GM18861 (cell line): Measurements from ENCODE around the gene HMBS.
A peak's percentile ranks its signal among the peaks of the same experiment; 100 is the strongest.
"Not testable (repeated sequence)": the region's sequence is repeated elsewhere in the genome, so short reads cannot be mapped to it uniquely, and the experiment has no call there.

Experiments used
- ATAC-seq: cut with Tn5 transposase; IDR thresholded peaks from one replicate; pipeline ENCODE4 v1.9.1; 2021; ENCODE audit not compliant: unreplicated experiment

The HMBS gene

GRCh38 chr11:119100994-119101758 lies 16.5 kb downstream of the HMBS start:
- peak; percentile 7 for ATAC-seq

- peak; percentile 63 for ATAC-seq
Observed at GRCh38 chr11:119101759-119102423, 17.2 kb downstream of the HMBS start, which contains the start of gene DPAGT1. TSS of gene DPAGT1 (minus strand) at chr11:119101853. CDS start at chr11:119101655, 198 bp downstream.

GRCh38 chr11:119103161-119103664 lies 18.5 kb downstream of the HMBS start:
- not testable (repeated sequence) for ATAC-seq

GRCh38 chr11:119103793-119104192 lies 19.1 kb downstream of the HMBS start:
- no peak for ATAC-seq

GRCh38 chr11:119106564-119107537 lies 22.2 kb downstream of the HMBS start, which contains the start of gene C2CD2L:
TSS of gene C2CD2L (plus strand) at chr11:119107344. CDS start at chr11:119107742, 398 bp downstream.
- peak; percentile 53 for ATAC-seq

GRCh38 chr11:119107538-119108145 lies 23.0 kb downstream of the HMBS start:
- peak; percentile 13 for ATAC-seq

GRCh38 chr11:119108146-119108856 lies 23.6 kb downstream of the HMBS start:
- ATAC-seq: no peak

GRCh38 chr11:119108857-119109221 lies 24.2 kb downstream of the HMBS start:
- ATAC-seq: no peak

GRCh38 chr11:119109843-119110242 lies 25.2 kb downstream of the HMBS start:
- ATAC-seq: no peak

GRCh38 chr11:119110439-119110838 lies 25.8 kb downstream of the HMBS start:
- no peak for ATAC-seq

- ATAC-seq: no peak
Observed at GRCh38 chr11:119111361-119111925, 26.8 kb downstream of the HMBS start.

GRCh38 chr11:119112314-119113020 lies 27.8 kb downstream of the HMBS start:
- no peak for ATAC-seq

- ATAC-seq: no peak
Observed at GRCh38 chr11:119113716-119114115, 29.0 kb downstream of the HMBS start.

GRCh38 chr11:119114351-119114750 lies 29.7 kb downstream of the HMBS start:
- no peak for ATAC-seq

GRCh38 chr11:119115484-119116234 lies 31.0 kb downstream of the HMBS start:
- no peak for ATAC-seq

- no peak for ATAC-seq
Observed at GRCh38 chr11:119116235-119116594, 31.5 kb downstream of the HMBS start.

GRCh38 chr11:119116601-119117000 lies 31.9 kb downstream of the HMBS start:
- no peak for ATAC-seq

GRCh38 chr11:119117004-119117706 lies 32.5 kb downstream of the HMBS start:
- ATAC-seq: no peak
